Right lung (tissue), 10 donors: Measurements from ENCODE around the gene TIMP3. TPM values are rescaled to one million over a fixed set of nuclear protein-coding genes. Genes with fewer than 3 reads are reported as not detected.
"Not testable (repeated sequence)": the region's sequence is repeated elsewhere in the genome, so short reads cannot be mapped to it uniquely, and the experiment has no call there.

Experiments
- DNase-seq, 2 donors: peaks; one replicate each; pipeline ENCODE4 v3.0.0-alpha.2; 2013
- long read RNA-seq, 8 donors: transcript quantifications; one replicate each; lab custom pipeline, GENCODE V29; 2026
- polyA plus RNA-seq, 5 donors: library from polyadenylated mRNA; unstranded; fragments of 120-200 nt; gene quantifications; one replicate each; pipeline versions ENCODE4 v1.2.1 to v1.2.3, GENCODE V29; 2013; ENCODE audit warnings: inconsistent platforms in 1 of 5, low replicate concordance in 1 of 5; ENCODE audit not compliant: insufficient read length in 5 of 5, insufficient read depth in 1 of 5

Gene TIMP3
- polyA plus RNA-seq, result 100 to 1,000 TPM; 131 to 179 (median 141) TPM
- long read RNA-seq, donor 1, full-length matches to known transcripts, result 91 of 292 reads
- long read RNA-seq, donor 1, partial matches to known transcripts, result 201 of 292 reads
- long read RNA-seq, donor 1, other reads (novel, unspliced or antisense), result 0 of 292 reads
- long read RNA-seq, donor 2, full-length matches to known transcripts, result 31 of 31 reads
- long read RNA-seq, donor 2, partial matches to known transcripts, result 0 of 31 reads
- long read RNA-seq, donor 2, other reads (novel, unspliced or antisense), result 0 of 31 reads
- long read RNA-seq, donor 3, full-length matches to known transcripts, result 25 of 32 reads
- long read RNA-seq, donor 3, partial matches to known transcripts, result 7 of 32 reads
- long read RNA-seq, donor 3, other reads (novel, unspliced or antisense), result 0 of 32 reads
- long read RNA-seq, donor 4, full-length matches to known transcripts, result 49 of 74 reads
- long read RNA-seq, donor 4, partial matches to known transcripts, result 25 of 74 reads
- long read RNA-seq, donor 4, other reads (novel, unspliced or antisense), result 0 of 74 reads
- long read RNA-seq, donor 5, full-length matches to known transcripts, result 63 of 73 reads
- long read RNA-seq, donor 5, partial matches to known transcripts, result 10 of 73 reads
- long read RNA-seq, donor 5, other reads (novel, unspliced or antisense), result 0 of 73 reads
- long read RNA-seq, donor 6, full-length matches to known transcripts, result 89 of 100 reads
- long read RNA-seq, donor 6, partial matches to known transcripts, result 11 of 100 reads
- long read RNA-seq, donor 6, other reads (novel, unspliced or antisense), result 0 of 100 reads
- long read RNA-seq, donor 7, full-length matches to known transcripts, result 50 of 284 reads
- long read RNA-seq, donor 7, partial matches to known transcripts, result 234 of 284 reads
- long read RNA-seq, donor 7, other reads (novel, unspliced or antisense), result 0 of 284 reads
- long read RNA-seq, donor 8, full-length matches to known transcripts, result 15 of 81 reads
- long read RNA-seq, donor 8, partial matches to known transcripts, result 66 of 81 reads
- long read RNA-seq, donor 8, other reads (novel, unspliced or antisense), result 0 of 81 reads

- peak; percentile 89 to 90 for DNase-seq
Observed at GRCh38 chr22:32801537-32802236, at the start of gene TIMP3. Gene TIMP3 (plus strand): TSS chr22:32801705. CDS start chr22:32802002, 297 bp downstream.

- no peak for DNase-seq
Observed at GRCh38 chr22:32752326-32752725, 49.2 kb upstream of the TIMP3 start.

- no peak for DNase-seq
Observed at GRCh38 chr22:32752816-32753520, 48.5 kb upstream of the TIMP3 start.

GRCh38 chr22:32753591-32753990, 47.9 kb upstream of the TIMP3 start:
- no peak for DNase-seq

- no peak for DNase-seq
Observed at GRCh38 chr22:32754413-32755041, 47.0 kb upstream of the TIMP3 start.

- DNase-seq, result not testable (repeated sequence)
Observed at GRCh38 chr22:32757086-32757762, 44.3 kb upstream of the TIMP3 start.

GRCh38 chr22:32758866-32759385, 42.6 kb upstream of the TIMP3 start:
- DNase-seq, result no peak

- no peak for DNase-seq
Observed at GRCh38 chr22:32760396-32760795, 41.1 kb upstream of the TIMP3 start.

GRCh38 chr22:32760815-32761214, 40.7 kb upstream of the TIMP3 start:
- DNase-seq, result no peak

- no peak for DNase-seq
Observed at GRCh38 chr22:32761251-32761903, 40.1 kb upstream of the TIMP3 start.

- DNase-seq, result peak; percentile 77 to 81
Observed at GRCh38 chr22:32764330-32765131, 37.0 kb upstream of the TIMP3 start.

GRCh38 chr22:32765132-32765618, 36.3 kb upstream of the TIMP3 start:
- DNase-seq, result no peak

GRCh38 chr22:32771756-32772155, 29.7 kb upstream of the TIMP3 start:
- no peak for DNase-seq

- DNase-seq, result no peak
Observed at GRCh38 chr22:32775957-32776356, 25.5 kb upstream of the TIMP3 start.

GRCh38 chr22:32776397-32776796, 25.1 kb upstream of the TIMP3 start:
- DNase-seq, result no peak

GRCh38 chr22:32776802-32777201, 24.7 kb upstream of the TIMP3 start:
- DNase-seq, result no peak

GRCh38 chr22:32777987-32778386, 23.5 kb upstream of the TIMP3 start:
- no peak for DNase-seq
